IMR-90 (cell line): ENCODE results near the gene NCKAP5. TPM values are rescaled to one million over a fixed set of nuclear protein-coding genes. Genes with fewer than 3 reads are reported as not detected.

Experiments used
- ATAC-seq: fragments of 200-7000 bp; cut with Tn5 transposase; 2 replicates; pipeline ENCODE4 v1.9.1; 2020; ENCODE audit warnings: low read depth, mild to moderate bottlenecking, moderate library complexity
- BruUV-seq: library from RNA; stranded (reverse); fragments of 400-500 nt; replicated peaks from 2 replicates; lab custom pipeline; 2021; lab: Mats Ljungman, UMichigan
- CTCF ChIA-PET: fragments of 300-600 bp; formaldehyde crosslinking; extraction: SDS; loops from one replicate; lab custom pipeline; 2021; ENCODE audit warnings: antibody characterized with exemption; lab: Yijun Ruan, JAX
- POLR2A ChIA-PET: fragments of 300-600 bp; sonication (Branson Sonifier 250); formaldehyde crosslinking; loops from one replicate; lab custom pipeline; 2022; ENCODE audit warnings: antibody characterized with exemption; ENCODE audit not compliant: unreplicated experiment; lab: Charles Lee
- DNase-seq: peaks from one replicate; pipeline ENCODE4 v3.0.0; 2013
- H2AFZ ChIP-seq: replicated peaks from 2 replicates; pipeline ENCODE3; 2013; ENCODE audit warnings: low read length, mild to moderate bottlenecking; ENCODE audit not compliant: poor library complexity
- H2AK5ac ChIP-seq: 2 replicates; pipeline ENCODE4 v1.6.1; 2013; ENCODE audit warnings: low read depth, low read length, inconsistent platforms
- H2AK9ac ChIP-seq: replicated peaks from 2 replicates; pipeline ENCODE3; 2013; ENCODE audit warnings: mild to moderate bottlenecking, low read depth, low read length, moderate library complexity; ENCODE audit not compliant: poor library complexity
- H2BK120ac ChIP-seq: 2 replicates; pipeline ENCODE4 v1.6.1; 2013; ENCODE audit warnings: low read depth, low read length, inconsistent platforms
- H2BK15ac ChIP-seq: 3 replicates; pipeline ENCODE4 v1.6.1; 2013; ENCODE audit warnings: low read depth, low read length, inconsistent platforms
- H2BK20ac ChIP-seq: 2 replicates; pipeline ENCODE4 v1.6.1; 2013; ENCODE audit warnings: low read depth, mild to moderate bottlenecking, inconsistent platforms, low read length, moderate library complexity
- H2BK5ac ChIP-seq: 2 replicates; pipeline ENCODE4 v1.6.1; 2013; ENCODE audit warnings: mild to moderate bottlenecking, low read depth, low read length, inconsistent platforms; ENCODE audit not compliant: poor library complexity, severe bottlenecking
- H3K14ac ChIP-seq: replicated peaks from 2 replicates; pipeline ENCODE4 v1.6.1; 2013; ENCODE audit warnings: low read depth, low read length, inconsistent platforms
- H3K18ac ChIP-seq: 2 replicates; pipeline ENCODE4 v1.6.1; 2013; ENCODE audit warnings: low read depth, low read length, control low read depth
- H3K23ac ChIP-seq: 2 replicates; pipeline ENCODE4 v1.6.1; 2013; ENCODE audit warnings: low read depth, low read length, inconsistent platforms
- H3K27ac ChIP-seq: 2 replicates; pipeline ENCODE4 v1.5.1; 2013; ENCODE audit warnings: mild to moderate bottlenecking, control low read depth, low read length; ENCODE audit not compliant: insufficient read depth
- H3K27me3 ChIP-seq: 2 replicates; pipeline ENCODE4 v1.6.1; 2013; ENCODE audit warnings: low read length; ENCODE audit not compliant: control insufficient read depth, insufficient read depth
- H3K36me3 ChIP-seq: 2 replicates; pipeline ENCODE4 v1.6.1; 2013; ENCODE audit warnings: low read length, mixed read lengths; ENCODE audit not compliant: control insufficient read depth, insufficient read depth
- H3K4ac ChIP-seq: 2 replicates; pipeline ENCODE4 v1.6.1; 2013; ENCODE audit warnings: low read depth, low read length, inconsistent platforms
- H3K4me1 ChIP-seq: 2 replicates; pipeline ENCODE4 v1.6.1; 2013; ENCODE audit warnings: low read length, mixed read lengths; ENCODE audit not compliant: control insufficient read depth, insufficient read depth
- H3K4me2 ChIP-seq: 2 replicates; pipeline ENCODE4 v1.6.1; 2013; ENCODE audit warnings: low read depth, mild to moderate bottlenecking, control low read depth, low read length, moderate library complexity
- H3K4me3 ChIP-seq: 2 replicates; pipeline ENCODE4 v1.5.1; 2013; ENCODE audit warnings: low read depth, mild to moderate bottlenecking, control low read depth, low read length, moderate library complexity; ENCODE audit not compliant: insufficient read depth
- H3K56ac ChIP-seq: 2 replicates; pipeline ENCODE4 v1.6.1; 2013; ENCODE audit warnings: low read length, inconsistent platforms; ENCODE audit not compliant: insufficient read depth; ENCODE audit errors: extremely low read depth
- H3K79me1 ChIP-seq, 2 experiments: 2 replicates each; pipeline ENCODE4 v1.6.1; 2013; ENCODE audit warnings: low read length in 2 of 2, inconsistent platforms in 1 of 2, low read depth in 1 of 2
- H3K9ac ChIP-seq: 2 replicates; pipeline ENCODE4 v1.6.1; 2013; ENCODE audit warnings: low read depth, low read length, control low read depth
- H3K9me1 ChIP-seq: 2 replicates; pipeline ENCODE4 v1.6.1; 2013; ENCODE audit warnings: low read length, inconsistent platforms; ENCODE audit not compliant: insufficient read depth
- H3K9me3 ChIP-seq: 2 replicates; pipeline ENCODE4 v1.6.1; 2013; ENCODE audit warnings: low read length; ENCODE audit not compliant: control insufficient read depth, insufficient read depth
- H4K20me1 ChIP-seq: 2 replicates; pipeline ENCODE4 v1.6.1; 2013; ENCODE audit warnings: low read length, inconsistent platforms; ENCODE audit not compliant: insufficient read depth
- H4K5ac ChIP-seq: 2 replicates; pipeline ENCODE4 v1.6.1; 2013; ENCODE audit warnings: mild to moderate bottlenecking, low read depth, low read length, control low read depth
- H4K8ac ChIP-seq, 2 experiments: 2 replicates each; pipeline ENCODE4 v1.6.1; 2013; ENCODE audit warnings: low read depth in 2 of 2, low read length in 2 of 2, control low read depth in 1 of 2, inconsistent platforms in 1 of 2
- H4K91ac ChIP-seq: 2 replicates; pipeline ENCODE4 v1.6.1; 2013; ENCODE audit warnings: low read depth, low read length, inconsistent platforms; ENCODE audit not compliant: insufficient read depth
- CEBPB ChIP-seq: IDR thresholded peaks from 2 replicates; pipeline ENCODE4 v1.6.1; 2012; ENCODE audit warnings: low read depth, low read length, improper control_type of control experiment
- CHD1 ChIP-seq: IDR thresholded peaks from 2 replicates; pipeline ENCODE4 v1.6.1; 2012; ENCODE audit warnings: low read depth, low read length, improper control_type of control experiment
- CTCF ChIP-seq: conservative IDR thresholded peaks from 2 replicates; pipeline ENCODE4 v1.5.1; 2012; ENCODE audit warnings: mild to moderate bottlenecking, low read depth, low read length, improper control_type of control experiment
- ELK1 ChIP-seq: fragments of 150-350 bp; IDR thresholded peaks from 2 replicates; pipeline ENCODE4 v1.6.1; 2016; ENCODE audit warnings: low read depth, mild to moderate bottlenecking, low read length, moderate library complexity, borderline replicate concordance
- FOS ChIP-seq: fragments of 150-350 bp; IDR thresholded peaks from 2 replicates; pipeline ENCODE4 v1.6.1; 2016; ENCODE audit warnings: low read depth, low read length
- MAZ ChIP-seq: IDR thresholded peaks from 2 replicates; pipeline ENCODE4 v1.6.1; 2012; ENCODE audit warnings: low read depth, mild to moderate bottlenecking, low read length, improper control_type of control experiment, moderate library complexity, borderline replicate concordance
- MXI1 ChIP-seq: IDR thresholded peaks from 2 replicates; pipeline ENCODE4 v1.6.1; 2012; ENCODE audit warnings: low read depth, mild to moderate bottlenecking, low read length, moderate library complexity, borderline replicate concordance
- RCOR1 ChIP-seq: IDR thresholded peaks from 2 replicates; pipeline ENCODE4 v1.6.1; 2012; ENCODE audit warnings: mild to moderate bottlenecking, low read length, improper control_type of control experiment; ENCODE audit not compliant: insufficient replicate concordance
- RFX5 ChIP-seq: IDR thresholded peaks from 2 replicates; pipeline ENCODE4 v1.8.0; 2012; ENCODE audit warnings: low read depth, mild to moderate bottlenecking, low read length, moderate library complexity
- SMC3 ChIP-seq: fragments of 150-350 bp; IDR thresholded peaks from 2 replicates; pipeline ENCODE4 v1.6.1; 2016; ENCODE audit warnings: low read depth, mild to moderate bottlenecking, antibody characterized with exemption, low read length, moderate library complexity
- WGBS, 2 experiments: methylation state at CpG; one replicate each; pipeline versions ENCODE4 v1.1.5 to v1.1.7; 2013; ENCODE audit warnings: missing lambda C conversion rate in 2 of 2; ENCODE audit not compliant: insufficient read length in 1 of 2; ENCODE audit errors: extremely low coverage in 2 of 2; 5-methylcytosine and 5-hydroxymethylcytosine counted together
- dilution Hi-C: fragments of 300-500 bp; cut with HindIII; formaldehyde crosslinking; loops from one replicate; pipeline ENCODE4 v1.14.3; 2018; ENCODE audit warnings: low sequenced_read_pairs; ENCODE audit not compliant: unreplicated experiment
- in situ Hi-C: fragments of 300-500 bp; cut with MboI; formaldehyde crosslinking; loops from 3 replicates; pipeline ENCODE4 v1.14.3; 2019; ENCODE audit warnings: low sequenced_read_pairs, inconsistent platforms, mixed read lengths
- intact Hi-C: fragments of 100-400 bp; cut with micrococcal nuclease; formaldehyde crosslinking; loops from 2 replicates; pipeline ENCODE4 v1.10.0; 2022
- polyA plus RNA-seq, 3 experiments: library from polyadenylated mRNA; depleted of rRNA; stranded (reverse); fragments of >200 nt; gene quantifications; 2 replicates each; pipeline ENCODE4 v1.2.3, GENCODE V29; 2012; ENCODE audit warnings: low replicate concordance in 1 of 3
- total RNA-seq: library from RNA; depleted of rRNA; stranded (reverse); fragments of >200 nt; gene quantifications from 2 replicates; pipeline ENCODE4 v1.2.3, GENCODE V29; 2012

Gene NCKAP5
- total and polyA plus RNA-seq, 2 of the 4 experiments (the other 2 are of a cell fraction): 2.7 to 3.9 TPM

GRCh38 chr2:133322909-133323308, 245.4 kb downstream of the NCKAP5 start:
- no peak overlapping the region for H2AK5ac ChIP-seq
- H2BK15ac ChIP-seq: peak overlapping the region; percentile 75; the same call in 1 of the 3 replicates
- no peak overlapping the region for H3K56ac ChIP-seq
- H4K20me1 ChIP-seq: no peaks in the 10 kb centered on the region
- CTCF ChIA-PET: no interaction called here
- no peak for DNase-seq
- H4K91ac ChIP-seq: peak overlapping the region; percentile 50; the same call in 1 of the 2 replicates
- ATAC-seq: no peak
- H3K4me3 ChIP-seq: no peak overlapping the region
- intact Hi-C loops: no loop called here
- H3K23ac ChIP-seq: no peak overlapping the region
- H2BK5ac ChIP-seq: peak overlapping the region; percentile 67
- H2AK9ac ChIP-seq: no peak overlapping the region
- TF ChIP-seq MXI1 (no peak), CEBPB (no peak), ELK1 (no peak), CHD1 (no peak), RCOR1 (no peak), SMC3 (no peak), RFX5 (no peak), FOS (no peak), MAZ (no peak), CTCF (no peak)
- peak overlapping the region; percentile 49 for H2BK120ac ChIP-seq
- peak overlapping the region; percentile 91; the same call in 1 of the 2 replicates for H3K4ac ChIP-seq
- H3K27ac ChIP-seq: no peak overlapping the region
- H2BK20ac ChIP-seq: peak overlapping the region; percentile 73
- H3K36me3 ChIP-seq: no peaks in the 10 kb centered on the region
- no TSS peak for BruUV-seq
- H3K9ac ChIP-seq: no peak overlapping the region
- no peak overlapping the region for H2AFZ ChIP-seq
- no peaks in the 10 kb centered on the region for H3K27me3 ChIP-seq
- POLR2A ChIA-PET: no interaction called here
- dilution Hi-C loops: no loop called here
- peaks cover 14% of the 10 kb centered on the region for H3K9me1 ChIP-seq
- peak overlapping the region; percentile 28; the same call in 1 of the 2 replicates for H3K18ac ChIP-seq
- H4K8ac ChIP-seq: peak overlapping the region in 1 of 2 experiments; percentile 17; a peak in 2 of 4 replicates
- WGBS, 2 experiments: no CpG with 5 or more reads among the region's 1 CpG
- peaks cover 29% of the 10 kb centered on the region for H3K4me1 ChIP-seq
- peaks cover 0 to 14% of the 10 kb centered on the region in 2 experiments; a peak in 1 of 4 replicates for H3K79me1 ChIP-seq
- H3K4me2 ChIP-seq: no peak overlapping the region
- in situ Hi-C loops: no loop called here
- no peak overlapping the region for H3K14ac ChIP-seq
- peak overlapping the region; percentile 5; the same call in 1 of the 2 replicates for H4K5ac ChIP-seq
- no peaks in the 10 kb centered on the region for H3K9me3 ChIP-seq
